Measurements from ENCODE around the gene ASH1L.
"Not testable (repeated sequence)": the region's sequence is repeated elsewhere in the genome, so short reads cannot be mapped to it uniquely, and the experiment has no call there.

Gene ASH1L, protein sequence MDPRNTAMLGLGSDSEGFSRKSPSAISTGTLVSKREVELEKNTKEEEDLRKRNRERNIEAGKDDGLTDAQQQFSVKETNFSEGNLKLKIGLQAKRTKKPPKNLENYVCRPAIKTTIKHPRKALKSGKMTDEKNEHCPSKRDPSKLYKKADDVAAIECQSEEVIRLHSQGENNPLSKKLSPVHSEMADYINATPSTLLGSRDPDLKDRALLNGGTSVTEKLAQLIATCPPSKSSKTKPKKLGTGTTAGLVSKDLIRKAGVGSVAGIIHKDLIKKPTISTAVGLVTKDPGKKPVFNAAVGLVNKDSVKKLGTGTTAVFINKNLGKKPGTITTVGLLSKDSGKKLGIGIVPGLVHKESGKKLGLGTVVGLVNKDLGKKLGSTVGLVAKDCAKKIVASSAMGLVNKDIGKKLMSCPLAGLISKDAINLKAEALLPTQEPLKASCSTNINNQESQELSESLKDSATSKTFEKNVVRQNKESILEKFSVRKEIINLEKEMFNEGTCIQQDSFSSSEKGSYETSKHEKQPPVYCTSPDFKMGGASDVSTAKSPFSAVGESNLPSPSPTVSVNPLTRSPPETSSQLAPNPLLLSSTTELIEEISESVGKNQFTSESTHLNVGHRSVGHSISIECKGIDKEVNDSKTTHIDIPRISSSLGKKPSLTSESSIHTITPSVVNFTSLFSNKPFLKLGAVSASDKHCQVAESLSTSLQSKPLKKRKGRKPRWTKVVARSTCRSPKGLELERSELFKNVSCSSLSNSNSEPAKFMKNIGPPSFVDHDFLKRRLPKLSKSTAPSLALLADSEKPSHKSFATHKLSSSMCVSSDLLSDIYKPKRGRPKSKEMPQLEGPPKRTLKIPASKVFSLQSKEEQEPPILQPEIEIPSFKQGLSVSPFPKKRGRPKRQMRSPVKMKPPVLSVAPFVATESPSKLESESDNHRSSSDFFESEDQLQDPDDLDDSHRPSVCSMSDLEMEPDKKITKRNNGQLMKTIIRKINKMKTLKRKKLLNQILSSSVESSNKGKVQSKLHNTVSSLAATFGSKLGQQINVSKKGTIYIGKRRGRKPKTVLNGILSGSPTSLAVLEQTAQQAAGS (N-terminal part only)

GRCh38 chr1:155562581-155563376, at the start of gene ASH1L:
ASH1L (minus strand) TSS chr1:155562803; CDS start chr1:155521519, 41,284 bp downstream.
- DNase-seq (ENCODE audit: low read depth): peak; percentile 89

DNA sequence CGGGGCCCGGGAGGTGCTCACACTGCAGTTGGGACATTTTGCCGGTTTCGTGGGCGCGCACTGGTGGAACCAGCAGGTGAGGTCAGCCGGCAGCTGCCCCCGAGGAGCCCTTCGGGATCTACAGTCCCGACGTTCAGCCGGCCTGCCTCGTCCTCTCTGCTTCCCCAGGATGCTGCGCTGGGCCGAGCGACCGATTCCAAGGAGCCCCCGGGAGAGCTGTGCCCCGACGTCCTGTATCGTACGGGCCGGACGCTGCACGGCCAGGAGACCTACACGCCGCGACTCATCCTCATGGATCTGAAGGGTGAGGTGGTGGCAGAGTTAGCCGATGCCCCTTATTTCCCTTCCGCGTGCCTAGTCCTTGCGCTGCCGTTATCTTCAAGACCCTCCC, 47.6 kb upstream of the ASH1L start:
- not testable (repeated sequence) for DNase-seq (ENCODE audit: low read depth)

- peak; percentile 93 for DNase-seq (ENCODE audit: low read depth)
Measured at GRCh38 chr1:155609515-155610256, 47.1 kb upstream of the ASH1L start, which contains the start of gene MSTO1. MSTO1 (plus strand) TSS chr1:155610218; CDS start chr1:155610249, 31 bp downstream.

DNA sequence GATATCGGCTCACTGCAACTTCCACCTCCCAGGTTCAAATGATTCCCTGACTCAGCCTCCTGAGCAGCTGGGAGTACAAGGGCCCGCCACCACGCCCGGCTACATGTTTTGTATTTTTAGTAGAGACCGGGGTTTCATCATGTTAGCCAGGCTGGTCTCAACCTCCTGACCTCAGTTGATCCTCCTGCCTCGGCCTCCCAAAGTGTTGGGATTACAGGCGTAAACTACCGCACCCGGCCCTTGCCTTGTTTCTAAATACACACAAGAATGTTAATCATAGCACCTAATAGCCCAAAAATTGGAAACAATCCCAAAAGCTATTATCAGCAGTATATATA, 46.3 kb upstream of the ASH1L start:
- no peak for DNase-seq (ENCODE audit: low read depth)

DNA sequence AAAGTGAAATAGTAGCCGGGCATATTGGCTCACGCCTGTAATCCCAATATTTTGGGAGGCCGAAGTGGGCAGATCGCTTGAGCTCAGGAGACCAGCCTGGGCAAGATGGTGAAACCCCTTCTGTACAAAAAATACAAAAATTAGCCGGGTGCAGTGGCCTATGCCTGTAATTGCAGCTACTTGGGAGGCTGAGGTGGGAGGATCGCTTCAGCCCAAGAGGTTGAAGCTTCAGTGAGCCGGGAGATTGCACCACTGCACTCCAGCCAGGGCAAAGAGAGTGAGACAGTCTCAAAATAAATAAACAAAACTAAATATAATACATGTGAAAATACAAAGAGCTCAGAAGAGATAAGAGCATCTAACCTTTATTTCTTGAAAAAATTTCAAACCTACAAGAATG, 45.1 kb upstream of the ASH1L start:
- no peak for DNase-seq (ENCODE audit: low read depth)

DNA sequence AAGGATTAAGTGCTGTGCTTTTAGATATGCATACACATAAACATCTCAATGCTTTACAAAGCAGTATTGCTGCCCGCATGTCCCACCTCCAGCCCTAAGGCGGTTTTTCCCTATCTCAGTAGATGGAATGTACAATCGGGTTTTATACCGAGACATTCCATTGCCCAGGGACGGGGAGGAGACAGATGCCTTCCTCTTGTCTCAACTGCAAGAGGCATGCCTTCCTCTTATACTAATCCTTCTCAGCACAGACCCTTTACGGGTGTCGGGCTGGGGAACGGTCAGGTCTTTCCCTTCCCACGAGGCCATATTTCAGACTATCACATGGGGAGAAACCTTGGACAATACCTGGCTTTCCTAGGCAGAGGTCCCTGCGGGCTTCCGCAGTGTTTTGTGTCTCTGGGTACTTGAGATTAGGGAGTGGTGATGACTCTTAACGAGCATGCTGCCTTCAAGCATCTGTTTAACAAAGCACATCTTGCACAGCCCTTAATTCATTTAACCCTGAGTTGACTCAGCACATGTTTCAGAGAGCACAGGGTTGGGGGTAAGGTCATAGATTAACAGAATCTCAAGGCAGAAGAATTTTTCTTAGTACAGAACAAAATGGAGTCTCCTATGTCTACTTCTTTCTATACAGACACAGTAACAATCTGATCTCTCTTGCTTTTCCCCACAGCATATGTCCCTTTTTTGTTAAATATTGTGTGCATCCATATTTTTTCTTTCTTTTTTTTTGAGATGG, 37.4 kb upstream of the ASH1L start:
- DNase-seq (ENCODE audit: low read depth): not testable (repeated sequence)

DNA sequence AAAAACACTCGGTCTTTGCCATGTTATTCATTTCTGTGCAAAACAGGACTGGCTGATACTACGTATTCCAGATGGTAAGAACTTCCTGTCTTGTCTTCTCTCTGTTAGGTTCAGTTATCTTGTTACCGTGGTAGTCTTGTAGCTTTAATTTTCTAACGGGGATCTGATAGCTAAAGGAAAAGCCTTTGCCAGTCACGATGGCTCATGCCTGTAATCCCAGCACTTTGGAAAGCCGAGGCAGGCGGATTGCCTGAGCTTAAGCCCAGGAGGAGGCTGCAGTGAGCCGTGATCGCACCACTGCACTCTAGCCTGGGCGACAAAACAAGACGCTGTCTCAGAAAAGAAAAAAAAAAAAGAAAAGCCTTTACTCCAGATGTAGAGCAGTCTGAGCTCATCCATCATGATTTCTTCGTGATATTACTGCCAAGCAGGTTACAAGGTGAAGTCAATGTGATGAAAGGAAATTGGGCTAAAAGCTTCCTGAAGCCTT, 36.3 kb upstream of the ASH1L start:
- DNase-seq (ENCODE audit: low read depth): no peak

DNA sequence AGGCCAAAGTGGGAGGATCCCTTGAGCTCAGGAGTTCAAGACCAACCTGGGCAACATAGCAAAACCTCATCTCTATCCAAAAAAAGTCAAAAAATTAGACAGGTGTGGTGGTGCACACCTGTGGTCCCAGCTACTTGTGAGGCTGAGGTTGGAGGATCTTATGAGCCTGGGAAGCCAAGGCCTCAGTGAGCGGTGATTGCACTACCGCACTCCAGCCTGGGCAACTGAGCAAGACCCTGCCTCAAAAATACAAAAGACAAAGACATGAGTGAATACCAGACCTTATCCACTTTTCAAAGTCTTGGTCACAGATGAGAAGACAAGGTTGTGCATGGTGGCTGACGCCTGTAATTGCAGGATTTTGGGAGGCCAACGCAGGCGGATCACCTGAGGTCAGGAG, 34.3 kb upstream of the ASH1L start:
- DNase-seq (ENCODE audit: low read depth): no peak

- DNase-seq (ENCODE audit: low read depth): not testable (repeated sequence)
Measured at GRCh38 chr1:155595877-155596474, 33.4 kb upstream of the ASH1L start.

DNA sequence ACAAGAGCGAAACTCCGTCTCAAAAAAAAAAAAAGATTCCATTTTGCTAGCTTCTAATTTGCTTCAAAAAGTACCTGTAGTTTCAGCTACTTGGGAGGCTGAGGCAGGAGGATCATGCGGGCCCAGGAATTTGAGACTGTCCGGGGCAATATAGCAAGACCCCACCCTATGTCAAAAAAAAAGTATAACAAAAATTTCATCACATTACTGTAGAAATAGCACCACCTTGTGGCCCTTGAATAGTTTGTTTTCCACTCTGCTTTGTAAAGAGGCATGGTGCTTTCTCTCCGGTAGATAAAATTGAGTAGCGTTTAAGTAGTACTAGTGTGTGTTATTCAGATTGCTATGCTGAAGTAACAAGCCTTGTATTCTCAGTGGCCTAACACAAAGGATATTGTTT, 29.2 kb upstream of the ASH1L start:
- no peak for DNase-seq (ENCODE audit: low read depth)

DNA sequence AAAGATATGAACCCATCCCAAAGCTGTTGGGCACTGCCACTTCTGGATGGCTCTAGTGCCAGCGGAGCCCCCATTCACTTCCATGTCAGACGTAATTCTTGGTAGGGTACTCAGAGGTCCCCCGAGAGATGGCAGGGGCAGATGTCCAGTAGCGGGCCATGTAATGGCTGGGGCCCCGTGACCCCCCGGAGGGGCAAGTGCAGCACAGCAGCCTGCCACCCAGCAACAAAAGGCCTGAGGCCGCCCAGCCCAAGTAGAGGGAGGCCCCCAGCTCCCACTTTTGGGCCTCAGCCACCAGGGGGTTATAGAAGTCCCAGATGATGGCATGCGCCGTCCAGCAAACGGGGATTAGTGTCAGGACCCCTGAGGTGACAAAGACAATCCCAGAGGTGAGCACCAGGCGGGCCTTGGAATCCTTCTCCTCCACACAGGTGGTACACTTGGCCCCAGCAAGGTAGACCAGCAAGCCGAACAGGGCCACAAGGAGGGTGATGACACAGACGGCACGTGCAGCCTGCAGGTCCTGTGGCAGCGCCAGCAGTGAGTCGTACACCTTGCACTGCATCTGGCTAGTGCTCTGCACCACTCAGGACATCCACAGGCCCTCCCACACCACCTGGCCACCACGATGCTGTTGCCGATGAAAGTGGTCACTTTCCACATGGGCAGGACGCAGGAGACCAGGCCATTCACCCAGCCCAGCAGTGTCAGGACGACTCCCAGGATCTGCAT, 28.1 kb upstream of the ASH1L start:
- not testable (repeated sequence) for DNase-seq (ENCODE audit: low read depth)

DNA sequence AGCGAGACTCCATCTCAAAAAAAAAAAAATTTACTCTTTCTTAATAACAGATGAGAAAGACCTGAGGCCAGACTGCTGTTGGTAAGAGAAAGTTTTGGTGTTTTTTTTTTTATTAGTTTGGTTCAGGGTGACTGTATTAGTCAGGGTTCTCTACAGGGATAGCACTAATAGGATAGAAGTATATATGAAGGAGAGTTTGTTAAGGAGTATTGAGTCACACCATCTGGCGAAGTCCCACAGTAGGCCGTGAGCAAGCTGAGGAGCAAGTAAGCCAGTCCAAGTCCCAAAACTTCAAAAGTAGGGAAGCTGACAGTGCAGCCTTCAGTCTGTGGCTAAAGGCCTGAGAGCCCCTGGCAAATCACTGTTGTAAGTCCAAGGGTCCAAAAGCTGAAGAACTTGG, 26.7 kb upstream of the ASH1L start:
- DNase-seq (ENCODE audit: low read depth): not testable (repeated sequence)

- DNase-seq (ENCODE audit: low read depth): not testable (repeated sequence)
Measured at GRCh38 chr1:155583846-155584245, 21.2 kb upstream of the ASH1L start.

DNA sequence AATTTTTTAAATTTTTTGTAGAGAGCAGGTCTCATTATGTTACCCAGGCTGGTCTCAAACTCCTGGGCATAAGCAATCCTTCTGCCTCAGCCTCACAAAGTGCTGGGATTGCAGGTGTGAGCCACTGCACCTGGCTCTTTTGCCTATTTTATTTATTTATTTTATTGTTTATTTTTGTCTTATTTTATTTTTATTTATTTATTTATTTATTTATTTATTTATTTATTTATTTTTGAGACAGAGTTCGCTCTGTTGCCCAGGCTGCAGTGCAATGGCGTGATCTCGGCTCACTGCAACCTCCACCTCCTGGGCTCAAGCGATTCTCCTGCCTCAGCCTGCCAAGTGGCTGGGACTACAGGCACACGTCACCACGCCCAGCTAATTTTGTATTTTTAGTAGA, 13.0 kb upstream of the ASH1L start:
- DNase-seq (ENCODE audit: low read depth): not testable (repeated sequence)

DNA sequence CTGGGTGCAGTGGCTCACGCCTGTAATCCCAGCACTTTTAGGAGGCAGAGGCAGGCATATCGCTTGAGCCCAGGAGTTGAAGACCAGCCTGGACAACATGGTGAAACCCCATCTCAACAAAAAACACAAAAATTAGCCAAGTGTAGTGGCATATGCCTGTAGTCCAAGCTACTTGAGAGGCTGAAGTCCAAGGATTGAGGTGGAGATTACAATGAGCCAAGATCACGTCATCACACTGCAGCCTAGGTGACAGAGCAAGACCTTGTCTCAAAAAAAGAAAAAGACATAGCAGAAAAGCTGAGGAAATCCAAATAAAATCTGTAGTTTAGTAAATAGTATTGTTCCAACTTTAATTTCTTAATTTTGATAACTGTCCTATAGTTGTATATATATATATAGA, 11.5 kb upstream of the ASH1L start:
- DNase-seq (ENCODE audit: low read depth): no peak

DNA sequence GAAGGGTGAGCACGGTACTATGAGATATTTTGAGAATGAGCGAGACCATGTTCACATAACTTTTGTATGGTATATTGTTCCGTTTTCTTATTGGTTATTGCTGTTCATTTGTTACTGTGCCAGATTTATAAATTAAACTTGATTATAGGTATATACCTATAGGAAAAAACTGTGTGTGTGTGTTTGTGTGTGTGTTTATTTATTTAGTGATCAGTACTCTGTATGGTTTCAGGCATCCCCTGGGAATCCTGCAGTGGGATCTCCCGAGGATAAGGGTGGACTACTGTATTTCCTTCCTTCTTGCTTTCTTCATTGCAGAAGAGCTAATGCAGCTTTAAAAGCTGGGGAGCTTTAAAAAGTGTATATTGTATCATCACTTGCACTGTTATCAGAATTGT, 8.0 kb upstream of the ASH1L start:
- no peak for DNase-seq (ENCODE audit: low read depth)

- DNase-seq (ENCODE audit: low read depth): no peak
Measured at GRCh38 chr1:155569988-155570592, 7.5 kb upstream of the ASH1L start.

- DNase-seq (ENCODE audit: low read depth): not testable (repeated sequence)
Measured at GRCh38 chr1:155563377-155564022, 897 bp upstream of the ASH1L start.
